Stomach (tissue), 9 donors: Measurements from ENCODE around the gene NUDT8. TPM values are rescaled to one million over a fixed set of nuclear protein-coding genes. Genes with fewer than 3 reads are reported as not detected.

ENCODE experiments used
- DNase-seq, 2 donors: peaks; one replicate each; pipeline versions ENCODE4 v3.0.0 to v3.0.0-alpha.2; 2013 to 2019
- H3K27ac ChIP-seq, 5 donors: fragments of 200-600 bp in 4 of 5; sonication (generic) in 4 of 5; one replicate each; pipeline ENCODE4 v1.5.1; 2013 to 2019; ENCODE audit warnings: mild to moderate bottlenecking in 1 of 5, moderate library complexity in 1 of 5
- H3K27me3 ChIP-seq, 3 donors: fragments of 200-600 bp; sonication (generic); one replicate each; pipeline ENCODE4 v1.5.1; 2017 to 2019; ENCODE audit warnings: mixed run types in 1 of 3
- H3K36me3 ChIP-seq, 4 donors: fragments of 200-600 bp; sonication (generic); 1 replicate in 3 of 4; 2 replicates in 1 of 4; pipeline ENCODE4 v1.5.1; 2016 to 2019
- H3K4me1 ChIP-seq, 4 donors: fragments of 200-600 bp; sonication (generic); one replicate each; pipeline ENCODE4 v1.5.1; 2016 to 2019
- H3K4me3 ChIP-seq, 4 donors: fragments of 200-600 bp; sonication (generic) in 3 of 4; one replicate each; pipeline ENCODE4 v1.5.1; 2016 to 2019; ENCODE audit warnings: mild to moderate bottlenecking in 1 of 4
- H3K9me3 ChIP-seq, 4 donors: fragments of 200-600 bp; sonication (generic); one replicate each; pipeline ENCODE4 v1.5.1; 2016 to 2019
- CTCF ChIP-seq, 7 experiments: fragments of 450-650 bp in 4 of 7; fragments of 200-600 bp in 3 of 7; sonication (generic) in 3 of 7; IDR thresholded peaks; one replicate each; pipeline ENCODE4 v1.5.1; 2016 to 2019; ENCODE audit warnings: antibody characterized with exemption in 7 of 7, control low read depth in 2 of 7, mild to moderate bottlenecking in 1 of 7
- EP300 ChIP-seq: sonication (generic); formaldehyde crosslinking; IDR thresholded peaks from one replicate; pipeline ENCODE4 v1.6.1; 2017; ENCODE audit warnings: antibody characterized with exemption
- POLR2A ChIP-seq, 4 donors: fragments of 450-650 bp; IDR thresholded peaks; one replicate each; pipeline ENCODE4 v1.6.1; 2016; ENCODE audit warnings: antibody characterized with exemption in 4 of 4, control low read depth in 2 of 4, mild to moderate bottlenecking in 1 of 4, moderate library complexity in 1 of 4
- POLR2AphosphoS5 ChIP-seq, 3 donors: sonication (generic); formaldehyde crosslinking; IDR thresholded peaks; one replicate each; pipeline ENCODE4 v1.6.1; 2016; ENCODE audit warnings: antibody characterized with exemption in 3 of 3
- WGBS, 5 donors: extraction: QIAGEN DNeasy Blood & Tissue Kit in 3 of 5; methylation state at CpG; one replicate each; pipeline versions ENCODE4 v1.1.5 to v1.1.7; 2013 to 2018; 5-methylcytosine and 5-hydroxymethylcytosine counted together
- intact Hi-C: fragments of 100-400 bp; cut with DNase I; formaldehyde crosslinking; loops from one replicate; pipeline ENCODE4 v1.15.1; 2023; ENCODE audit warnings: low total_unique reads
- polyA plus RNA-seq, 3 donors: library from polyadenylated mRNA; stranded (reverse); fragments of 200-250 nt; gene quantifications; one replicate each; pipeline ENCODE4 v1.2.3, GENCODE V29; 2013
- total RNA-seq, 5 donors: library from RNA; depleted of rRNA; stranded (reverse); fragments of >200 nt; gene quantifications; one replicate each; pipeline versions ENCODE4 v1.1.0 to v1.2.3, GENCODE V29; 2014 to 2016
- donor health status: healthy with polysubstance abuse.
- donor health status: Bipolar disorder and iron deficiency.
- donor health status: healthy.

The NUDT8 gene
- total and polyA plus RNA-seq, 8 donors: 4.6 to 333 (median 17.3) TPM; not detected in 2

GRCh38 chr11:67641338-67642172, 11.8 kb upstream of the NUDT8 start:
- no peak overlapping the region for H3K4me3 ChIP-seq
- H3K36me3 ChIP-seq: no peaks in the 10 kb centered on the region
- no peak for TF ChIP-seq CTCF (IDR thresholded peaks at IDR 0.05)
- intact Hi-C loops: no loop called here
- no peak for DNase-seq
- 78 to 86% (median 83%) methylated on average over 20 to 28 of the region's 28 CpGs for WGBS, 5 donors
- H3K27ac ChIP-seq: no peak overlapping the region
- H3K27me3 ChIP-seq: peaks cover 0 to 41% (median 6%) of the 10 kb centered on the region in 3 donors
- H3K4me1 ChIP-seq: peaks cover 0 to 6% (median 2%) of the 10 kb centered on the region in 4 donors
- H3K9me3 ChIP-seq: no peaks in the 10 kb centered on the region

- no peak overlapping the region for H3K4me3 ChIP-seq
- intact Hi-C loops: no loop called here
- H3K9me3 ChIP-seq: no peaks in the 10 kb centered on the region
- peaks cover 0 to 6% (median 2%) of the 10 kb centered on the region in 4 donors for H3K4me1 ChIP-seq
- DNase-seq: no peak
- H3K36me3 ChIP-seq: no peaks in the 10 kb centered on the region
- H3K27me3 ChIP-seq: peaks cover 0 to 34% (median 6%) of the 10 kb centered on the region in 3 donors
- no peak overlapping the region for H3K27ac ChIP-seq
- TF ChIP-seq POLR2A (IDR thresholded peaks at IDR 0.05) (no peak), EP300 (no peak), CTCF (IDR thresholded peaks at IDR 0.05) (no peak), POLR2AphosphoS5 (IDR thresholded peaks at IDR 0.05) (no peak)
- WGBS, 5 donors: 62 to 81% (median 78%) methylated on average over 10 to 12 of the region's 12 CpGs
Measured at GRCh38 chr11:67640758-67641337, 11.1 kb upstream of the NUDT8 start.

- Histone ChIP-seq H3K27me3 (peaks cover 0 to 28% (median 6%) of the 10 kb centered on the region in 3 donors), H3K36me3 (no peaks in the 10 kb centered on the region), H3K4me1 (peaks cover 0 to 6% (median 2%) of the 10 kb centered on the region in 4 donors), H3K4me3 (no peak overlapping the region), H3K27ac (no peak overlapping the region), H3K9me3 (no peaks in the 10 kb centered on the region)
- TF ChIP-seq CTCF (IDR thresholded peaks at IDR 0.05) (peak in 5 of 7 experiments; percentile 50 to 67 (median 62)), POLR2AphosphoS5 (IDR thresholded peaks at IDR 0.05) (peak in 1 of 3 donors; percentile 13), EP300 (no peak), POLR2A (IDR thresholded peaks at IDR 0.05) (no peak)
- peak; percentile 79 to 83 for DNase-seq
- intact Hi-C loops: no loop called here
- WGBS, 5 donors: 41 to 52% (median 47%) methylated on average over 16 to 23 of the region's 23 CpGs
Measured at GRCh38 chr11:67640021-67640757, 10.5 kb upstream of the NUDT8 start.

- Histone ChIP-seq H3K4me3 (no peak within 1 kb of the TSS), H3K9me3 (no peaks in the 10 kb centered on the region), H3K4me1 (peaks cover 0 to 6% (median 2%) of the 10 kb centered on the region in 4 donors), H3K36me3 (no peaks in the 10 kb centered on the region), H3K27ac (no peak within 1 kb of the TSS), H3K27me3 (peaks cover 0 to 28% (median 6%) of the 10 kb centered on the region in 3 donors)
- intact Hi-C loops: no loop called here
- TF ChIP-seq POLR2A (IDR thresholded peaks at IDR 0.05) (no peak), CTCF (IDR thresholded peaks at IDR 0.05) (no peak), EP300 (no peak), POLR2AphosphoS5 (IDR thresholded peaks at IDR 0.05) (no peak)
- no peak for DNase-seq
- 56 to 88% (median 85%) methylated on average over 3 to 18 of the region's 18 CpGs for WGBS, 5 donors
Measured at GRCh38 chr11:67639438-67639859, 9.7 kb upstream of the NUDT8 start, which contains the start of gene TBX10. TBX10 (minus strand) TSS chr11:67639763; CDS start chr11:67639472, 291 bp downstream.
